Activated naive CD4-positive, alpha-beta T cell treated with anti-CD3 and anti-CD28 coated beads for 36 hours (primary cell): ENCODE measurements around the gene URB2. TPM values are rescaled to one million over a fixed set of nuclear protein-coding genes. Genes with fewer than 3 reads are reported as not detected.

Experiments used
- CTCF ChIA-PET: fragments of 350-600 bp; sonication (Branson Sonifier 250); formaldehyde crosslinking; loops from one replicate; lab custom pipeline; 2021; ENCODE audit warnings: antibody characterized with exemption; lab: Charles Lee
- DNase-seq: peaks from one replicate; pipeline ENCODE4 v3.0.0-alpha.2; 2020
- H3K27ac Mint-ChIP-seq: one replicate; pipeline ENCODE4 v1.8.0; 2021; ENCODE audit warnings: mild to moderate bottlenecking, mixed read lengths
- H3K27me3 Mint-ChIP-seq: one replicate; pipeline ENCODE4 v1.8.0; 2021; ENCODE audit warnings: low read depth, mixed read lengths
- H3K36me3 Mint-ChIP-seq: one replicate; pipeline ENCODE4 v1.8.0; 2021; ENCODE audit warnings: low read depth, mixed read lengths
- H3K4me1 Mint-ChIP-seq: one replicate; pipeline ENCODE4 v1.8.0; 2021; ENCODE audit warnings: low read depth, mixed read lengths
- H3K4me3 Mint-ChIP-seq: one replicate; pipeline ENCODE4 v1.8.0; 2021; ENCODE audit warnings: mild to moderate bottlenecking, moderate library complexity, mixed read lengths
- H3K9me3 Mint-ChIP-seq: one replicate; pipeline ENCODE4 v1.8.0; 2021; ENCODE audit warnings: mixed read lengths
- intact Hi-C: fragments of 100-400 bp; cut with micrococcal nuclease; formaldehyde crosslinking; loops from one replicate; pipeline ENCODE4 v1.15.1; 2023
- total RNA-seq, 2 experiments: library from RNA; stranded (reverse); gene quantifications; one replicate each; pipeline ENCODE4 v1.2.3, GENCODE V29; 2021

The URB2 gene
- total RNA-seq, 2 experiments from 2014 or later, result 9.5 to 10.0 TPM

- intact Hi-C loops, result no loop called here
These were observed 28.9 kb upstream of the URB2 start for GRCh38 chr1:229596925-229597699.

GRCh38 chr1:229597877-229598276 lies 28.2 kb upstream of the URB2 start:
- H3K36me3 Mint-ChIP-seq, result peaks cover 51% of the 10 kb centered on the region
- no peaks in the 10 kb centered on the region for H3K27me3 Mint-ChIP-seq
- H3K9me3 Mint-ChIP-seq, result no peaks in the 10 kb centered on the region
- H3K4me1 Mint-ChIP-seq, result peaks cover 17% of the 10 kb centered on the region
- H3K27ac Mint-ChIP-seq, result no peak overlapping the region
- intact Hi-C loops, result no loop called here
- CTCF ChIA-PET, result no interaction called here
- DNase-seq, result no peak
- H3K4me3 Mint-ChIP-seq, result no peak overlapping the region

More at GRCh38 chr1:229596925-229597699, 28.9 kb upstream of the URB2 start:
- Mint-ChIP-seq H3K4me1 (peaks cover 17% of the 10 kb centered on the region), H3K4me3 (no peak overlapping the region), H3K9me3 (no peaks in the 10 kb centered on the region), H3K27me3 (no peaks in the 10 kb centered on the region), H3K36me3 (peaks cover 49% of the 10 kb centered on the region), H3K27ac (no peak overlapping the region)
- CTCF ChIA-PET, result interaction anchor here (0.6 kb wide), 1 partner anchor 868 kb away, joined by 3 read pairs; no protein-coding TSS in a partner anchor
- no peak for DNase-seq

GRCh38 chr1:229599218-229599954 lies 26.7 kb upstream of the URB2 start:
- no peaks in the 10 kb centered on the region for H3K27me3 Mint-ChIP-seq
- intact Hi-C loops, result no loop called here

GRCh38 chr1:229600229-229600628 lies 25.8 kb upstream of the URB2 start:
- CTCF ChIA-PET, result no interaction called here
- peaks cover 39% of the 10 kb centered on the region for H3K36me3 Mint-ChIP-seq
- no peak for DNase-seq
- H3K27me3 Mint-ChIP-seq, result no peaks in the 10 kb centered on the region
- H3K9me3 Mint-ChIP-seq, result no peaks in the 10 kb centered on the region
- no peak overlapping the region for H3K4me3 Mint-ChIP-seq
- no peak overlapping the region for H3K27ac Mint-ChIP-seq
- intact Hi-C loops, result no loop called here
- peaks cover 17% of the 10 kb centered on the region for H3K4me1 Mint-ChIP-seq

More at GRCh38 chr1:229599218-229599954, 26.7 kb upstream of the URB2 start:
- no peak overlapping the region for H3K27ac Mint-ChIP-seq
- peaks cover 42% of the 10 kb centered on the region for H3K36me3 Mint-ChIP-seq
- peaks cover 17% of the 10 kb centered on the region for H3K4me1 Mint-ChIP-seq
- H3K9me3 Mint-ChIP-seq, result no peaks in the 10 kb centered on the region
- CTCF ChIA-PET, result no interaction called here
- no peak for DNase-seq
- H3K4me3 Mint-ChIP-seq, result no peak overlapping the region

- peaks cover 41% of the 10 kb centered on the region for H3K36me3 Mint-ChIP-seq
- CTCF ChIA-PET, result no interaction called here
- intact Hi-C loops, result no loop called here
- no peaks in the 10 kb centered on the region for H3K27me3 Mint-ChIP-seq
- DNase-seq, result no peak
- peaks cover 18% of the 10 kb centered on the region for H3K4me1 Mint-ChIP-seq
- no peak overlapping the region for H3K27ac Mint-ChIP-seq
- H3K9me3 Mint-ChIP-seq, result no peaks in the 10 kb centered on the region
- no peak overlapping the region for H3K4me3 Mint-ChIP-seq
These were observed 22.6 kb upstream of the URB2 start for GRCh38 chr1:229603371-229604005.

GRCh38 chr1:229607370-229607769 lies 18.7 kb upstream of the URB2 start:
- DNase-seq, result no peak
- peaks cover 43% of the 10 kb centered on the region for H3K36me3 Mint-ChIP-seq

GRCh38 chr1:229608590-229608989 lies 17.5 kb upstream of the URB2 start:
- peaks cover 48% of the 10 kb centered on the region for H3K36me3 Mint-ChIP-seq
- CTCF ChIA-PET, result no interaction called here
- peaks cover 10% of the 10 kb centered on the region for H3K4me1 Mint-ChIP-seq
- intact Hi-C loops, result no loop called here
- no peaks in the 10 kb centered on the region for H3K27me3 Mint-ChIP-seq
- H3K27ac Mint-ChIP-seq, result no peak overlapping the region
- DNase-seq, result no peak
- no peaks in the 10 kb centered on the region for H3K9me3 Mint-ChIP-seq
- no peak overlapping the region for H3K4me3 Mint-ChIP-seq

More at GRCh38 chr1:229607370-229607769, 18.7 kb upstream of the URB2 start:
- CTCF ChIA-PET, result no interaction called here
- Mint-ChIP-seq H3K9me3 (no peaks in the 10 kb centered on the region), H3K4me1 (peaks cover 10% of the 10 kb centered on the region), H3K4me3 (no peak overlapping the region), H3K27me3 (no peaks in the 10 kb centered on the region), H3K27ac (no peak overlapping the region)
- intact Hi-C loops, result no loop called here

GRCh38 chr1:229613938-229614337 lies 12.1 kb upstream of the URB2 start:
- Mint-ChIP-seq H3K9me3 (no peaks in the 10 kb centered on the region), H3K27me3 (no peaks in the 10 kb centered on the region), H3K27ac (no peak overlapping the region), H3K4me3 (no peak overlapping the region), H3K4me1 (peaks cover 13% of the 10 kb centered on the region), H3K36me3 (peaks cover 37% of the 10 kb centered on the region)
- CTCF ChIA-PET, result no interaction called here
- no peak for DNase-seq
- intact Hi-C loops, result no loop called here

GRCh38 chr1:229614701-229615100 lies 11.3 kb upstream of the URB2 start:
- DNase-seq, result no peak
- CTCF ChIA-PET, result no interaction called here
- intact Hi-C loops, result no loop called here
- H3K4me3 Mint-ChIP-seq, result no peak overlapping the region
- peaks cover 21% of the 10 kb centered on the region for H3K4me1 Mint-ChIP-seq
- peaks cover 31% of the 10 kb centered on the region for H3K36me3 Mint-ChIP-seq
- no peaks in the 10 kb centered on the region for H3K9me3 Mint-ChIP-seq
- H3K27ac Mint-ChIP-seq, result no peak overlapping the region
- H3K27me3 Mint-ChIP-seq, result no peaks in the 10 kb centered on the region

- no peaks in the 10 kb centered on the region for H3K27me3 Mint-ChIP-seq
- H3K4me1 Mint-ChIP-seq, result peaks cover 36% of the 10 kb centered on the region
- intact Hi-C loops, result loop anchor here (2.0 kb wide), 1 partner anchor 177 kb away; no protein-coding TSS in a partner anchor
- DNase-seq, result no peak
- peaks cover 12% of the 10 kb centered on the region for H3K36me3 Mint-ChIP-seq
- H3K9me3 Mint-ChIP-seq, result no peaks in the 10 kb centered on the region
- no peak overlapping the region for H3K4me3 Mint-ChIP-seq
- no peak overlapping the region for H3K27ac Mint-ChIP-seq
- CTCF ChIA-PET, result no interaction called here
These were observed 8.5 kb upstream of the URB2 start for GRCh38 chr1:229617351-229618100.

- Mint-ChIP-seq H3K4me1 (peaks cover 49% of the 10 kb centered on the region), H3K36me3 (peaks cover 1% of the 10 kb centered on the region), H3K27me3 (no peaks in the 10 kb centered on the region), H3K9me3 (no peaks in the 10 kb centered on the region), H3K27ac (no peak overlapping the region), H3K4me3 (no peak overlapping the region)
- intact Hi-C loops, result loop anchor here (2.0 kb wide), 1 partner anchor 178 kb away; no protein-coding TSS in a partner anchor
- CTCF ChIA-PET, result interaction anchor here (1.3 kb wide), 1 partner anchor 9 kb away, joined by 3 read pairs; no protein-coding TSS in a partner anchor
- no peak for DNase-seq
These were observed 7.0 kb upstream of the URB2 start for GRCh38 chr1:229619002-229619401.
